HEK293 (cell line): ENCODE data around the gene PCDHGA5.

ENCODE experiments used
- CTCF ChIA-PET: fragments of 350-600 bp; formaldehyde crosslinking; extraction: SDS; loops from one replicate; lab custom pipeline; 2021; ENCODE audit warnings: antibody characterized with exemption; lab: Yijun Ruan, JAX
- POLR2A ChIA-PET: fragments of 300-600 bp; formaldehyde crosslinking; extraction: SDS; loops from one replicate; lab custom pipeline; 2020; ENCODE audit warnings: antibody characterized with exemption, inconsistent platforms; lab: Yijun Ruan, JAX
- H3K27ac ChIP-seq: fragments of 200-500 bp; sonication (Bioruptor generic); 2 replicates; pipeline ENCODE4 v1.5.1; 2014; ENCODE audit warnings: low read depth, low read length, control low read depth, inconsistent platforms; ENCODE audit errors: extremely low read depth
- H3K36me3 ChIP-seq, 2 experiments: fragments of 200-500 bp in 1 of 2; sonication (Bioruptor generic) in 1 of 2; 1 replicate in 1 of 2; 2 replicates in 1 of 2; pipeline ENCODE4 v1.5.1; 2014 to 2017; ENCODE audit warnings: inconsistent platforms in 2 of 2, low read length in 2 of 2; ENCODE audit not compliant: control insufficient read depth in 2 of 2, insufficient read depth in 1 of 2
- H3K4me1 ChIP-seq: fragments of 200-500 bp; sonication (Bioruptor generic); 2 replicates; pipeline ENCODE4 v1.5.1; 2014; ENCODE audit warnings: mild to moderate bottlenecking, low read length, inconsistent platforms; ENCODE audit not compliant: control insufficient read depth, insufficient read depth
- H3K4me3 ChIP-seq: 2 replicates; pipeline ENCODE4 v1.5.1; 2011; ENCODE audit warnings: low read depth, mild to moderate bottlenecking, control low read depth, low read length, moderate library complexity
- H3K9me3 ChIP-seq: fragments of 200-500 bp; sonication (Bioruptor generic); 2 replicates; pipeline ENCODE4 v1.5.1; 2014; ENCODE audit warnings: low read depth, low read length, inconsistent platforms; ENCODE audit not compliant: control insufficient read depth, insufficient read depth
- BCL11A ChIP-seq: fragments of 450-650 bp; formaldehyde crosslinking; IDR thresholded peaks from 2 replicates; pipeline ENCODE4 v1.5.1; 2016; ENCODE audit warnings: low read depth, missing biosample characterization, missing genetic modification characterization
- BCL11B ChIP-seq: fragments of 450-650 bp; formaldehyde crosslinking; IDR thresholded peaks from 2 replicates; pipeline ENCODE4 v1.5.1; 2016; ENCODE audit warnings: low read depth, missing biosample characterization, missing genetic modification characterization
- HOXD13 ChIP-seq: sonication (generic); formaldehyde crosslinking; IDR thresholded peaks from 2 replicates; pipeline ENCODE4 v1.8.0; 2022; ENCODE audit warnings: missing genetic modification reagents, borderline replicate concordance
- KLF7 ChIP-seq: fragments of 450-650 bp; formaldehyde crosslinking; IDR thresholded peaks from 2 replicates; pipeline ENCODE4 v1.5.1; 2016; ENCODE audit warnings: missing biosample characterization, missing genetic modification characterization, borderline replicate concordance
- OSR2 ChIP-seq: fragments of 450-650 bp; formaldehyde crosslinking; IDR thresholded peaks from 2 replicates; pipeline ENCODE4 v1.5.1; 2016; ENCODE audit warnings: missing biosample characterization, missing genetic modification characterization
- PRDM1 ChIP-seq: fragments of 450-650 bp; formaldehyde crosslinking; IDR thresholded peaks from 2 replicates; pipeline ENCODE4; 2016; ENCODE audit warnings: missing biosample characterization, missing genetic modification characterization
- RBAK ChIP-seq: fragments of 450-650 bp; formaldehyde crosslinking; IDR thresholded peaks from 2 replicates; pipeline ENCODE4 v1.5.1; 2016; ENCODE audit warnings: missing biosample characterization, missing genetic modification characterization
- SETDB1 ChIP-seq: IDR thresholded peaks from one replicate; pipeline ENCODE4 v1.6.1; 2017; ENCODE audit warnings: mild to moderate bottlenecking, low read length, moderate library complexity, mixed read lengths; ENCODE audit not compliant: insufficient read length
- TRIM28 ChIP-seq: IDR thresholded peaks from 2 replicates; pipeline ENCODE4 v1.6.1; 2011; ENCODE audit warnings: low read length, control low read depth, borderline replicate concordance
- ZBTB20 ChIP-seq: fragments of 450-650 bp; formaldehyde crosslinking; IDR thresholded peaks from 2 replicates; pipeline ENCODE4 v1.5.1; 2016; ENCODE audit warnings: missing biosample characterization, missing genetic modification characterization
- ZNF19 ChIP-seq: fragments of 450-650 bp; formaldehyde crosslinking; IDR thresholded peaks from 2 replicates; pipeline ENCODE4; 2016; ENCODE audit warnings: missing biosample characterization, missing genetic modification characterization, low read depth
- ZNF211 ChIP-seq: fragments of 450-650 bp; formaldehyde crosslinking; IDR thresholded peaks from 2 replicates; pipeline ENCODE4 v1.5.1; 2016; ENCODE audit warnings: low read depth, missing biosample characterization, missing genetic modification characterization
- ZNF239 ChIP-seq: fragments of 450-650 bp; formaldehyde crosslinking; IDR thresholded peaks from 2 replicates; pipeline ENCODE4 v1.5.1; 2016; ENCODE audit warnings: missing biosample characterization, missing genetic modification characterization
- ZNF354C ChIP-seq: fragments of 450-650 bp; formaldehyde crosslinking; IDR thresholded peaks from 2 replicates; pipeline ENCODE4 v1.5.1; 2016; ENCODE audit warnings: missing biosample characterization, missing genetic modification characterization, low read depth, borderline replicate concordance
- ZNF37A ChIP-seq: fragments of 450-650 bp; IDR thresholded peaks from 2 replicates; pipeline ENCODE4 v1.5.1; 2018; ENCODE audit warnings: missing biosample characterization, missing genetic modification characterization
- ZNF391 ChIP-seq: fragments of 450-650 bp; formaldehyde crosslinking; IDR thresholded peaks from 2 replicates; pipeline ENCODE4 v1.5.1; 2016; ENCODE audit warnings: low read depth, missing biosample characterization, missing genetic modification characterization, borderline replicate concordance
- ZNF610 ChIP-seq: fragments of 450-650 bp; formaldehyde crosslinking; IDR thresholded peaks from 2 replicates; pipeline ENCODE4 v1.5.1; 2016; ENCODE audit warnings: missing biosample characterization, missing genetic modification characterization, borderline replicate concordance
- ZNF626 ChIP-seq: fragments of 450-650 bp; sonication (Bioruptor Pico); formaldehyde crosslinking; IDR thresholded peaks from 2 replicates; pipeline ENCODE4 v1.5.1; 2018; ENCODE audit warnings: missing biosample characterization, missing genetic modification characterization, inconsistent platforms
- TF ChIP-seq, protein P1 (sequence below): fragments of 450-650 bp; formaldehyde crosslinking; IDR thresholded peaks from 2 replicates; pipeline ENCODE4 v1.5.1; 2016; ENCODE audit warnings: missing biosample characterization, missing genetic modification characterization
- TF ChIP-seq, protein P2 (sequence below): fragments of 450-650 bp; formaldehyde crosslinking; conservative IDR thresholded peaks from 2 replicates; pipeline ENCODE4 v1.5.1; 2016; ENCODE audit warnings: low read depth, missing biosample characterization, missing genetic modification characterization

Gene PCDHGA5

DNA sequence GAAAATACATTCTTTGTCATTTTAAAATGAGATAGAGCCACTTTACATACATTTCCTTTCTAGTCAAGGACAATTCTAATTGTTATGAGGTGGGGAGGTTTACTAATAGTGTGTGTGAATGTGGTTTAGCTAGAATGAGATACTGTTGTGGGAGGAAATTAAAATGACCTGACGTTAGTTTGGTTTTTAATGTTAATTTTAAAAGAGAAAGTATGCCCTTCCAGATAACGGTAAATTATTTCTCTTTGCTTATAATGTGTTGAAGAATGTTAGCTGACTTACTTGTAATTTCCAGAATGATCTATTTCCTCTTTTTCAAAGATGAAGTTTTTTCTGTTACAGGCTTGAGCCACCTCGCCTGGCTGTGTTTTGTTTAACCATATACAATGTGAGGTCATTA, 41.7 kb upstream of the PCDHGA5 start:
- ChIA-PET POLR2A (no interaction called here), CTCF (interaction anchor here (1.3 to 3.1 kb wide), 2 partner anchors 21 to 28 kb away, joined by 5 to 9 read pairs; partner anchors contain the start of gene PCDHGA3)
- no peak for TF ChIP-seq RBAK (tag by site-specific recombination)
- no peak for TF ChIP-seq BCL11B
- TF ChIP-seq ZBTB20 (tag by site-specific recombination), result no peak
- TF ChIP-seq, protein P1, sequence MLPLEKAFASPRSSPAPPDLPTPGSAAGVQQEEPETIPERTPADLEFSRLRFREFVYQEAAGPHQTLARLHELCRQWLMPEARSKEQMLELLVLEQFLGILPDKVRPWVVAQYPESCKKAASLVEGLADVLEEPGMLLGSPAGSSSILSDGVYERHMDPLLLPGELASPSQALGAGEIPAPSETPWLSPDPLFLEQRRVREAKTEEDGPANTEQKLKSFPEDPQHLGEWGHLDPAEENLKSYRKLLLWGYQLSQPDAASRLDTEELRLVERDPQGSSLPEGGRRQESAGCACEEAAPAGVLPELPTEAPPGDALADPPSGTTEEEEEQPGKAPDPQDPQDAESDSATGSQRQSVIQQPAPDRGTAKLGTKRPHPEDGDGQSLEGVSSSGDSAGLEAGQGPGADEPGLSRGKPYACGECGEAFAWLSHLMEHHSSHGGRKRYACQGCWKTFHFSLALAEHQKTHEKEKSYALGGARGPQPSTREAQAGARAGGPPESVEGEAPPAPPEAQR (tag by site-specific recombination), result no peak
- TF ChIP-seq BCL11A (tag by site-specific recombination), result no peak
- TF ChIP-seq ZNF391, result no peak
- no peak for TF ChIP-seq ZNF610 (tag by site-specific recombination)
- TF ChIP-seq, protein P2, sequence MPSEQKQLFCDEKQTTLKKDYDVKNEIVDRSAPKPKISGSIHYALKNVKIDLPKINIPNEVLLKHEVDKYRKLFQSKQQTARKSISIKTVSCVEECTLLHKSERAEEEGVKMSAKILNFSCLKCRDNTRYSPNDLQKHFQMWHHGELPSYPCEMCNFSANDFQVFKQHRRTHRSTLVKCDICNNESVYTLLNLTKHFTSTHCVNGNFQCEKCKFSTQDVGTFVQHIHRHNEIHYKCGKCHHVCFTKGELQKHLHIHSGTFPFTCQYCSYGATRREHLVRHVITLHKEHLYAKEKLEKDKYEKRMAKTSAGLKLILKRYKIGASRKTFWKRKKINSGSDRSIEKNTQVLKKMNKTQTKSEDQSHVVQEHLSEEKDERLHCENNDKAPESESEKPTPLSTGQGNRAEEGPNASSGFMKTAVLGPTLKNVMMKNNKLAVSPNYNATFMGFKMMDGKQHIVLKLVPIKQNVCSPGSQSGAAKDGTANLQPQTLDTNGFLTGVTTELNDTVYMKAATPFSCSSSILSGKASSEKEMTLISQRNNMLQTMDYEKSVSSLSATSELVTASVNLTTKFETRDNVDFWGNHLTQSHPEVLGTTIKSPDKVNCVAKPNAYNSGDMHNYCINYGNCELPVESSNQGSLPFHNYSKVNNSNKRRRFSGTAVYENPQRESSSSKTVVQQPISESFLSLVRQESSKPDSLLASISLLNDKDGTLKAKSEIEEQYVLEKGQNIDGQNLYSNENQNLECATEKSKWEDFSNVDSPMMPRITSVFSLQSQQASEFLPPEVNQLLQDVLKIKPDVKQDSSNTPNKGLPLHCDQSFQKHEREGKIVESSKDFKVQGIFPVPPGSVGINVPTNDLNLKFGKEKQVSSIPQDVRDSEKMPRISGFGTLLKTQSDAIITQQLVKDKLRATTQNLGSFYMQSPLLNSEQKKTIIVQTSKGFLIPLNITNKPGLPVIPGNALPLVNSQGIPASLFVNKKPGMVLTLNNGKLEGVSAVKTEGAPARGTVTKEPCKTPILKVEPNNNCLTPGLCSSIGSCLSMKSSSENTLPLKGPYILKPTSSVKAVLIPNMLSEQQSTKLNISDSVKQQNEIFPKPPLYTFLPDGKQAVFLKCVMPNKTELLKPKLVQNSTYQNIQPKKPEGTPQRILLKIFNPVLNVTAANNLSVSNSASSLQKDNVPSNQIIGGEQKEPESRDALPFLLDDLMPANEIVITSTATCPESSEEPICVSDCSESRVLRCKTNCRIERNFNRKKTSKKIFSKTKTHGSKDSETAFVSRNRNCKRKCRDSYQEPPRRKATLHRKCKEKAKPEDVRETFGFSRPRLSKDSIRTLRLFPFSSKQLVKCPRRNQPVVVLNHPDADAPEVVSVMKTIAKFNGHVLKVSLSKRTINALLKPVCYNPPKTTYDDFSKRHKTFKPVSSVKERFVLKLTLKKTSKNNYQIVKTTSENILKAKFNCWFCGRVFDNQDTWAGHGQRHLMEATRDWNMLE, result no peak
- no peak for TF ChIP-seq ZNF37A (tag by site-specific recombination)
- no peak for TF ChIP-seq HOXD13 (CRISPR knock-in tag)
- no peak for TF ChIP-seq OSR2 (tag by site-specific recombination)
- no peak for TF ChIP-seq KLF7
- TF ChIP-seq ZNF211 (tag by site-specific recombination), result no peak
- TF ChIP-seq ZNF354C, result no peak
- TF ChIP-seq PRDM1 (tag by site-specific recombination), result no peak
- no peak for TF ChIP-seq ZNF19 (tag by site-specific recombination)
- TF ChIP-seq ZNF626 (tag by site-specific recombination), result no peak
- Histone ChIP-seq H3K36me3 (peaks cover 0 to 21% of the 10 kb centered on the region in 2 experiments; a peak in 2 of 3 replicates), H3K9me3 (peaks cover 5% of the 10 kb centered on the region; the same call in 1 of the 2 replicates), H3K4me3 (no peak overlapping the region), H3K27ac (no peak overlapping the region), H3K4me1 (no peaks in the 10 kb centered on the region)

DNA sequence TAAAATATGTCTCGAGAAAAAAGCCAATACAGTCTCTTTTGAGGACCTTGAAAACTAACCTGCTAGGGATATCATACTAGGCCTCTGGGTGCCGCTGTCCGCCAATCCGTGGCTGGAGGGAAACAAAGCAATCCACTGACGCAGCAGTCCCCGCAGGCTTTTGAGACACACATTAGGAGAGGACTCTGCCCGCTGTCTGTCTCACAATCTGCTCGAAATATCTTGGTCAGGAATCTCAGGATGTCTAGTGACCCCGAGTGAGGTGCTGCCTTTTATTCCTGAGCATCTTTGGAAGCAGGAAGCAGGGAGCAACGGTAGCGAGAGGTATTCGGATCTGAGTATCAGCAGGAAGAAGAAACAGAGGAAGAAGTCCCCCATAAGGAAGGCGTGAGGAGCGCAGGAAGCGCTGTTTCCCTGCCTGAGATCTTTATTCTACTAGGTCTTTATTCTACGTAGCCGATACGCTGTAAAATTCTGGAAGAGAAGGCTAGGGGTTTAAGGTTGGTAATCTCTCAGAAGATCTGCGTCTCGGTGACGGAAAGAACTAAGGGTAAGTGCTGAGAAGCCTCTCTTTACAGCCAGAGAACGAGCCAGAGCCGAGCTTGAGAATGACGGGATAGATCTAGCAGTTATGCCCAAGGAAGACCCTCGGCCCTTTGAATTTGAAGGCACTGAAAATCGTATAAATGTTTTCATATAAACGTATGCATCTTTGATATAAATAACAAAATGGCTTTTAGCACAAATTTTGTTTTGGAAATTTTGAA, 37.7 kb upstream of the PCDHGA5 start:
- Histone ChIP-seq H3K36me3 (no peaks in the 10 kb centered on the region), H3K27ac (no peak overlapping the region), H3K4me1 (no peaks in the 10 kb centered on the region), H3K9me3 (no peaks in the 10 kb centered on the region), H3K4me3 (no peak overlapping the region)
- ChIA-PET CTCF (interaction anchor here (0.5 to 5.3 kb wide), 2 partner anchors 13 to 1373 kb away, joined by 6 to 41 read pairs; partner anchors contain the start of gene PCDHGA2), POLR2A (interaction anchor here (0.7 kb wide), 1 partner anchor 38 kb away, joined by 3 read pairs; the partner anchor contains the start of gene PCDHGA5)
- TF ChIP-seq TRIM28 (0 out of 2 replicates have a peak, but pooled peaks have one; percentile 16), ZNF239 (tag by site-specific recombination) (no peak), SETDB1 (peak; percentile 38)
